ENCODE results near the gene LGI4. TPM values are rescaled to one million over a fixed set of nuclear protein-coding genes. Genes with fewer than 3 reads are reported as not detected.

The LGI4 gene
- 0.21 to 0.42 TPM (median 0.26 TPM) in 5 replicates for total RNA-seq (2022; extraction: Qiagen RNA extraction)

GRCh38 chr19:35134601-35135242 lies at the start of gene LGI4:
LGI4 (minus strand) TSS chr19:35135059; CDS start chr19:35134680, 379 bp downstream.

DNA sequence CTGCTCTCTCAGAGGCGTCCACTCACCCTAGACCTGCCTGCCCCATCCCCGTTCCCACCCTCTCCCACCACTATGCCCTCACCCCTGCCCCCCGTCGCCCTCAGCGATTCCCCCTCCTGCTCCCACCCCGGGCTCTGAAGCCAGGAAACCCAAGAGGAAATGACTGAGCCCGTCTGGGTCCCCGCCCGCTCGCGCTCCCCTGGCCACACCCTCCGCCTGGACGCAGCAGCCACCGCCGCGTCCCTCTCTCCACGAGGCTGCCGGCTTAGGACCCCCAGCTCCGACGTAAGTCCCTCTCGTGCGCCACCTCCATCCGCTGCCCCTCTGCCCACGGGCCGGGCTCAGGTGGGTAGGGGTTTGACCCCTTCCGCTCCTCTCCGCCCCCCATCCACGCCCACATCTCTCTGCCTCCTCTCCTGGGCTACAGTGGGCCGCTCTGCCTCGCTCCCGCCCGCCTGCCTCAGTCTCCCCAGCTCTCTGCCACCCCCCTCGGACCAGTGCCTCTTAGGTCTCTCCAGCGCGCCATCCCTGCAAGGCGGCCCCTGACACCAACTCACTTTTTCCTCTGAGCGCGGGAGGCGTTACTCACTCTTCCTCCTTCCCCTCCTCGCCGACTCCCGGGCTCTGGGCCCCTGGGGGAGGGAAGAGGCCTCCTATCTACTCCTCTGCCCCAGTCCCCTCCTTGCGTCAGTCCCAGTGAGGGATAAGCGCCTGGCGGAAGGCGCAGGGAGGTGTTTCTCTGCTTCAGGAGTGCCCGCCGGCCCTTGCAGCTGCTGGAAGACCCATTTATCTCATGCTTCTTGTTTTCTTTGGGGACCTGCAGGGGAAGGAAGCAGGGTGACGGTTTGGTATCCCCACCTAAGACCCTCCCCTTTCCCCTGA lies 19.9 kb upstream of the LGI4 start, which contains the start of gene FXYD5:
Gene FXYD5 (plus strand): TSS at position 211 of the 882 bp plus-strand sequence. CDS start 816 bp downstream, outside the sequence.

DNA sequence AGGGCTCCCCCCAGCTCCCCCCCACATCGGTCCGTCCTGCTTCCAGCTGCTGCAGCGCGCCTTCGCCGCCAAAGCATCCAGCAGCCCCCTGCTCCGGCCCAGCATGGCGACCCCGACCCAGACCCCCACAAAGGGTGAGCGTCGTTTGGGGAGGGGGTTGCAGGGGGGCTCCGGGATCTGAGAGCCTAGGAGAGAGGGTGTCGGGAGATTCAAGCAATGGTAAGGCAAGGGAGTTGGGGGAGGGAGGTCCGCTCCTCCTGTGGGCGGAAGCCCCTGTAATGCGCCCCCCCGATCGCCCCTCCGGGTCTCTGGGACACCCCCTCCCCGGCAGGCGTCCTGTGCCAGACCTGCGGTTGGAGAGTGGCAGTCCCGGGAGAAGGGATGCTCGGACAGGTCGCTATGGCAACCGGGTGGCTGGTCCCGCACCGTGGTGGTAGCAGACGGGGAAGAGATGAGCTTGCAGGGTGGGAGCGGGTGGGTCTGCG lies 8.4 kb upstream of the LGI4 start, which contains the start of gene FXYD7:
Gene FXYD7 (plus strand): TSS at position 25 of the 485 bp plus-strand sequence. CDS start 79 bp downstream, at position 104.

GRCh38 chr19:35138305-35138892 lies 3.5 kb upstream of the LGI4 start, which contains the start of gene FXYD1:
FXYD1 (plus strand) TSS chr19:35138824; CDS start chr19:35140080, 1,256 bp downstream.

DNA sequence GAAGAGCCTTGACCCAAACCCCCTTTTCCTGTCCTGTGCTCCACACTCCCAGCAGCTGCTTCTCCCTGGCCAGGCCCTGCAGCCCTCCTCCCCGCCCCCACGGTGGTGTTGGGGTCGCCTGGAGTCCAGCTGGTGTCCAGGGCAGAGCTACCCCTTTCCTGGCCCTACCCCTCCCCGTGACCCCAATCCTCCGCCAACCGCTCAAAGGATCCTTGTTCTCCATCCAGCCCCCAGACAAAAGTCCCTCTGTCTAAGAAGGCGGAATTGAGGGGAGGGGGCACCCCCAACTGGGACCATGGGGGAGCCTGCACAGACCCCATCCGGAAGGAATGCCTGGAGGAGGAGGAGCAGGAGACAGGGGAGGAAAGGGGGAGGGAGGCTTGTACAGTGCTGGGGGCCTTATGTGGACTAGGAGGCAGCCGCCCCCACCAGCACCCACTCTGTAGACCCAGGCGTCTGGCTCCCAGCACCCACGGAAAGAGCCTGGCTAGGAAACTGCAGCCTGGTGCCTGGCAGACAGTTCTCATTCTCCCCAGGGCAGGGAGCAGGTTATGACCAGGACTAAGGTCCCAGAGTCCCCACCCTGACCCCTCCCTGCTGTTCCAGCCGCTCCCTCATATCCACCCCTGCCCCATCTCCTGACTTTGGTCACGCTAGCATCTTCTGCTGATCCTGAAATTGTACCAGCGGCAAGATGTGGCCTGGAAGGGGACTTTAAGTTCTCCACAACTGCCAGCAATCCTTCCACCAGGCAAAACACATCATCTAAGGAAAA lies 19.5 kb downstream of the LGI4 start, which contains the start of gene FXYD3:
Gene FXYD3 (plus strand): TSS at position 647 of the 775 bp plus-strand sequence. CDS start 3,554 bp downstream, outside the sequence.

Other genes with a start within 250 kb of the LGI4 start
- gene ZNF30, start 208.2 kb downstream of the LGI4 start, total RNA-seq (2022; extraction: Qiagen RNA extraction): 4.7 to 6.8 TPM (median 4.9 TPM) in 5 replicates
- gene ZNF792, start 170.8 kb downstream of the LGI4 start, total RNA-seq (2022; extraction: Qiagen RNA extraction): 1.4 to 2.0 TPM (median 1.6 TPM) in 5 replicates
- 142 to 158 TPM (median 147 TPM) in 5 replicates for gene GRAMD1A, start 134.7 kb downstream of the LGI4 start, total RNA-seq (2022; extraction: Qiagen RNA extraction)
- gene SCN1B, start 104.6 kb downstream of the LGI4 start, total RNA-seq (2022; extraction: Qiagen RNA extraction): 12.9 to 20.2 TPM (median 18.8 TPM) in 5 replicates
- 0.06 to 0.20 TPM (median 0.20 TPM) in 3 of 5 replicates, not detected in the others for gene HPN, start 93.3 kb downstream of the LGI4 start, total RNA-seq (2022; extraction: Qiagen RNA extraction)
- gene FXYD3, start 19.2 kb downstream of the LGI4 start, total RNA-seq (2022; extraction: Qiagen RNA extraction): 0.18 to 0.71 TPM (median 0.32 TPM) in 5 replicates
- gene FXYD1, start 3.8 kb upstream of the LGI4 start, total RNA-seq (2022; extraction: Qiagen RNA extraction): 0.32 to 0.59 TPM (median 0.33 TPM) in 3 of 5 replicates, not detected in the others
- 0.17 to 0.44 TPM (median 0.25 TPM) in 5 replicates for gene FXYD7, start 8.2 kb upstream of the LGI4 start, total RNA-seq (2022; extraction: Qiagen RNA extraction)
- 175 to 215 TPM (median 202 TPM) in 5 replicates for gene FXYD5, start 19.7 kb upstream of the LGI4 start, total RNA-seq (2022; extraction: Qiagen RNA extraction)
- gene FAM187B, start 93.7 kb upstream of the LGI4 start, total RNA-seq (2022; extraction: Qiagen RNA extraction): not detected in 5 replicates
- 6.8 to 12.1 TPM (median 10.2 TPM) in 5 replicates for gene LSR, start 113.9 kb upstream of the LGI4 start, total RNA-seq (2022; extraction: Qiagen RNA extraction)
- 120 to 158 TPM (median 149 TPM) in 5 replicates for gene USF2, start 133.9 kb upstream of the LGI4 start, total RNA-seq (2022; extraction: Qiagen RNA extraction)
- 0.02 to 0.22 TPM (median 0.12 TPM) in 3 of 5 replicates, not detected in the others for gene HAMP, start 147.5 kb upstream of the LGI4 start, total RNA-seq (2022; extraction: Qiagen RNA extraction)
- not detected in 5 replicates for gene MAG, start 157.1 kb upstream of the LGI4 start, total RNA-seq (2022; extraction: Qiagen RNA extraction)
- 0.68 to 1.2 TPM (median 0.95 TPM) in 5 replicates for gene CD22, start 194.1 kb upstream of the LGI4 start, total RNA-seq (2022; extraction: Qiagen RNA extraction)
- 0.07 TPM in 2 of 5 replicates, not detected in the others for gene FFAR1, start 212.8 kb upstream of the LGI4 start, total RNA-seq (2022; extraction: Qiagen RNA extraction)
- gene FFAR3, start 223.4 kb upstream of the LGI4 start, total RNA-seq (2022; extraction: Qiagen RNA extraction): 0.09 TPM in 2 of 5 replicates, not detected in the others
- not detected in 5 replicates for gene GPR42, start 236.0 kb upstream of the LGI4 start, total RNA-seq (2022; extraction: Qiagen RNA extraction)